GM19397 (cell line): Measurements from ENCODE around the gene GDPD4.

Experiments used
- ATAC-seq: cut with Tn5 transposase; IDR thresholded peaks from one replicate; pipeline ENCODE4 v1.9.1; 2021; ENCODE audit warnings: mild to moderate bottlenecking, moderate library complexity; ENCODE audit not compliant: unreplicated experiment

Gene GDPD4

DNA sequence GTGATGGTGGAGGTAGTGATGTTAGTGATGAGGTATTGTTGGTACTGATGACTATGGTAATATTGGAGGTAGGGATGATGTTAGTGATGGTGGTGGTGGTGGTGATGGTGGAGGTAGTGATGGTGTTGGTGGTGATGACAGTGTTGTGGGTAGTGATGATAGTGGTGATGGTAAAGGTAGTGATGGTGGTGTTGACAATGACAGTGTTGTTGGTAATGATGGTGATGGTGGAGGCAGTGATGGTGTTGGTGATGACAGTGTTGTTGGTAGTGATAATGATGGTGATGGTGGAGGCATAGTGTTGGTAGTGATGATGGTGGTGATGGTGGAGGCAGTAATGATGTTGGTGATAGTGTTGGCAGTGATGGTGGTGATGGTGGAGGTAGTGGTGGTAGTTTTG, 108.3 kb downstream of the GDPD4 start:
- no peak for ATAC-seq

GRCh38 chr11:77191823-77192495, 109.5 kb downstream of the GDPD4 start:
- no peak for ATAC-seq

DNA sequence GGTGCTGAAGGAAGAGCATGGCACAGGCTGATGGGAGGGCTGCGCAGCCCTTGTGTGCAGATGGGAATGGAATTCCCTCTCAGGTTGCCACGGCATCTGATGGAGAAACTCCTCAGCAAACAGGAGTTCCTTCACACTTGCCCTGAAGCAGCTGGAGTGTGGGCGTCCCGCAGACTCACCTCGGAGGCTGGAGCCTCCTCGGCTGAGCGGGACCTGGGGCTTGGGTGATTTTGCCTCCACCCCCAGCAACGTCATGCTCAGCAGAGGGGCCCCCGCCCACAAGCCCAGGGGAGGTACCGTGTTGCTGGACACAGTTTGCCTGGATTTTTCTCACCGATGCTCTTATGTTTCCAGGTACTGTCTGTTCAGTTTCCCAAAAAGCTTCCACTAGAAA, 110.1 kb downstream of the GDPD4 start:
- no peak for ATAC-seq

GRCh38 chr11:77190331-77191075, 111.0 kb downstream of the GDPD4 start:
- no peak for ATAC-seq

DNA sequence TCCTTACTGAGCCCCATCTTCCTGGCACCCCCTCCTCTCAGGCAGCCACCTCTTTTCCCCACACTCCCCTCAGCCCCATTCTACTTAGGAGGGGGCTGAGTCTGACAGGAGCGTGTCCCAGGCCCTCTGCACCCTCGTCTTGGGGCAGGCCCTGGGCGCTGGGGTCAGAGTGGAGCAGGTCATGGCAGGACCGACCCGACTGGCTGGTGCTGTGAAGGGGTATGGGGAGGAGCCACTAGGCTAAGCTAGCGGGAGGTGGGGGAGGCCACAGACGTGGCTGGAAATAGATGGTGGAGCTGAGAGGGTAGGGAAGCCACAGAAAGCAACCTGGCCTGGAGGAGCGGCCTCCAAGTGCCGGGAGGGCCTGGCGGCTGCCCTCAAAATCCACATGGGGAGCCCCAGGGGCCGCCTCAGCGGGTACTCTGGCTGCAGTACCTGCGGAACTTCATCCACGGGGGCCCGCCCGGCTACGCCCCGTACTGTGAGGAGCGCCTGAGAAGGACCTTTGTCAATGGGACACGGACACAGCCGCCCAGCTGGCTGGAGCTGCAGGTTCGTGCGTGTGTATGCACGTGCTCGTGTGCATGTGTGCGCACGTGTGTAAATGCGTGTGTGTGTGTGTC, 111.8 kb downstream of the GDPD4 start:
- no peak for ATAC-seq

DNA sequence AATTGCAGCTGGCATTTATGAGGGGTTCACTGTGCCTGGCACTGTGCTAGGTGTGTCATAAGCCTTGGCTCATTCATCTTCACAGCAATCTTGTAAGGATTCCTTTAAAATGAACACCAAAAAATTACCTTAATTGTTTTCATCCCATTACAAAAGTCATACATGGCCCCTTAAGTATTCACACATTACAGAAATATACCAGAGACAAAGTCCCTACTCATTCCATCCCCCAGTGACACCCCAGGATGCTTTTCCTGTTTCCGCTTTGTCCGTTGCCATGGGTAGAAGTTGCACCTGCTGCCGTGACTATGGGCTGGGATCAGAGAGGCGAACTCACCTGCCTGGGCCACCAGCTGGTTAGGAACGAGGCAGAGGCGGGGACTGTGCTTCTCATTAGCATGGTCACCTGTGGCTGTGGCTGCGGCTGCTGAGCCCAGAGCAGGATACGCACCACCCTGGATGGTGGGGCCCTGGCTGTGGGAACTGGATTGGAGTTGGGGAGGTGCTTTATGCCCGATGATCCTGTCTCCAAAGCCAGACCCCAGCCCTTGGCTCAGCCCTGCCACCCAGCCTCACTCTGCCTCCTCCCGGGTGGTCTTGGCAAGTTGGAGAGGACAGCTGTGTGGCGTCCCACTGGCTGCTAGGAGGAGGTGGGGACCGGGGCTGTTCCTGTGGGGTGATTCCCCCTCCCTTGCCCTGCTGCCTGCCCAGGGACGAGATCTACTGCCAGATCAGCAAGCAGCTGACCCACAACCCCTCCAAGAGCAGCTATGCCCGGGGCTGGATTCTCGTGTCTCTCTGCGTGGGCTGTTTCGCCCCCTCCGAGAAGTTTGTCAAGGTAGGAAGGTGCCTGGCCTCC, 112.6 kb downstream of the GDPD4 start:
- ATAC-seq: no peak

- no peak for ATAC-seq
Measured at GRCh38 chr11:77187776-77188632, 113.5 kb downstream of the GDPD4 start.

DNA sequence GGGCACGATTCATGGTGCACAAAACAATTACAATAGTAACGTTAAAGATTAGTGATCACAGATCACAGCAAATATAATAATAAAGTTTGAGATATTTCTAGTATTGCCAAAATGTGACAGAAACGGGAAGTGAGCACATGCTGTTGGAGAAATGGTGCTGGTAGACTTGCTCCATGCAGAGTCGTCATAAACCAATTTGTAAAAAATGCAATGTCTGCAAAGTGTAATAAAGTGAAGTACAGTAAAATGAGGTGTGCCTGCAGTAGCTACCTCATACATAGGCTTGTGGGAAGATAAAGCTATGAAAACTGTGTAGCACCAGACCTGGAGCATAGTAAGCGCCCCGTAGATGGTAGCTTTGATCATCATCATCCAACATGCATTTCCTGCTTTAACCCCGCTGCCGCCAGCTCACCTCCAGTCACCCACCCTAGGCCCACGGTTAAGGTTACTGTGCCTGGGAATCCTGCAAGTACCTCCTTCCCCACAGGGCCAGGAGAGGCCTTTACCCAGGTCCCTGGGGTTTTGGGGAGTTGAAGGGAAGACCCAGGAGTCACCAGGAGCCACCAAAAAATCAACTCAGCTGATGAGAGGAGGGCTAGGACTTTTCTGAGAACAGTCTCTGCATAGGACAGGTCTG, 114.3 kb downstream of the GDPD4 start:
- no peak for ATAC-seq

DNA sequence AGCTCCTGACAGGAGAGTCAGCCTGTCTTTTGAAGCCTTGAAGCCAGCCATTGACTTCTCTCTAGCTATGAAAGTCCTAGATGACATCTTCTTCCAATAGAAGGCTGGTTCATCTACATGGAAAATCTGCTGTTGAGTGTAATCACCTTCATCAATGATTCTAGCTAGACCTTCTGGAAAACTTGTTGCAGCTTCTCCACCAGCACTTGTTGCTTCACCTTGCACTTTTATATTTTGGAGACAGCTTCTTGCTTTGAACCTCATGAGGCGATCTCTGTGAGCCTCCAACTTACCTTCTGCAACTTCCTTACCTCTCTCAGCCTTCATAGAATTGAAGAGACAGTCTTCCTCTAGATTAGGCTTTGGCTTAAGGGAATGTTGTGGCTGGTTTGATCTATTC, 115.2 kb downstream of the GDPD4 start:
- no peak for ATAC-seq

DNA sequence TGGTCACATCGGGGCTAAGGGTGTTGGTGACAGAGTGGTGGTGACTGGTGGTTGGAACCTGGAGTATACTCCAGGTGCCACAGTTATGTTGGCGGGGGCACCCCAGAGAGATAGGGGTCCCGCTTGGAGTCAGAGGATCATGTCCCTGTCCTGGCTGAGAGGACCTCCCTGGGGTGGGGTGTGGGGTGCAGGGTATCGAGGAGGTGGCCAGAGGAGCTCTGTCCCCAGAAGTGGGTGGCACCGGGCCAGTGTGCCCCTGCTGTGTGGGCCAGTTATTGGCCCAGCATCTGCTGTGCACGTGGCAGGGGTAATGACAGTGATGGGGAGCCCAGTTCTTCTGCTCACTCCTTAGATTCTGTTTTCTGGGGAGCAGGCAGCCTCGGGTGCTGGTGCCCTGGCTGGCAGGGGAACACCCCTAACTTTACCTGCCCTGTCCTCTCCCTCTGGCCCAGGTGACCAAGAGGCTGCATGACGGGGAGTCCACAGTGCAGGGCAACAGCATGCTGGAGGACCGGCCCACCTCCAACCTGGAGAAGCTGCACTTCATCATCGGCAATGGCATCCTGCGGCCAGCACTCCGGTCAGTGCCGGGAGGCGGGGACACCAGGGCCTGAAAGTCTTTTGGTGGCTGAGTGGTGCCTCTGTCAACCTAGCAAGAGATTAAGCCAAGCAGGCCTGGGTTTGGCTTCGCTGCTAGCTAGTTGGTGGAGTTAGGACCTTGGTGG, 117.2 kb downstream of the GDPD4 start:
- ATAC-seq: no peak

DNA sequence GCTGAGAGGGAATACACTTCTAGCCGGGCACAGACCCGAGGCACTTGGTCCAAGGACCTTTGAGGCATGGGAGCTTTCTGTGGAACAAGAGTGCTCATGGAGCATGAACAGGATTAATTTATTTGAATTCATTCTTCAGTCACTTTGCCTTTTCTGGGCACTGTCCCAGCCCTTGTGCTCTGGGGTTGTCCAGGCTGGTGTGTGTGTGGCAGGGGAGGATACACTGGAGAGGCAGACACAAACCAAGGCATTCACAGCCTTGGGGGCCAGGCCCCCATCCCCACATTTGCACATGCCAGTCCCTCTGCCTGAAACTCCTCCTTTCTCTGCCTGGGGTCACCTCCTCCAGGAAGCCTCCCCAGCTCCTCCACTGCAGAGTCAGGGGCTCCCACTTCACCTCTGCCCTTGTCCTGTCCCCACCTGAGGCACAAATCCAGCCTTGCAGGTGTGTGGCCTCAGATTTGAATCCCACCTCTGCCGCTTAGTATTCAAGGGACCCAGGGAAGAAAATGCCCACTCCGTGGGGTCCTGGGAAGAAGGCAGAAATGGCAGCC, 118.0 kb downstream of the GDPD4 start:
- no peak for ATAC-seq

- ATAC-seq: no peak
Measured at GRCh38 chr11:77182542-77183430, 118.7 kb downstream of the GDPD4 start.

GRCh38 chr11:77181799-77182541, 119.5 kb downstream of the GDPD4 start:
- no peak for ATAC-seq

DNA sequence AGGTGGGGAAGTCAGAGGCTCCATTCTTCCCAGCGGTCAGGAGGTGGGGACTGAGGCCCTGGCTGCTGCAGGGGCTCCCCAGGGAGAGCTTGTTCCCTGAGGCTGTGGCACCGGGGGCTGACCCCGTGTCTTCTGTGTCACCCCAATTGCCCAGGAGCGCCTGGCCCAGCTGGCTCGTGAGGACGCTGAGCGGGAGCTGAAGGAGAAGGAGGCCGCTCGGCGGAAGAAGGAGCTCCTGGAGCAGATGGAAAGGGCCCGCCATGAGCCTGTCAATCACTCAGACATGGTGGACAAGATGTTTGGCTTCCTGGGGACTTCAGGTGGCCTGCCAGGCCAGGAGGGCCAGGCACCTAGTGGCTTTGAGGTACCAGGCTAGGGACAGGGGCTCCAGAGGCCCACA, 120.3 kb downstream of the GDPD4 start:
- no peak for ATAC-seq

GRCh38 chr11:77180346-77180745, 121.1 kb downstream of the GDPD4 start:
- no peak for ATAC-seq

GRCh38 chr11:77179681-77180080, 121.8 kb downstream of the GDPD4 start:
- ATAC-seq: no peak

DNA sequence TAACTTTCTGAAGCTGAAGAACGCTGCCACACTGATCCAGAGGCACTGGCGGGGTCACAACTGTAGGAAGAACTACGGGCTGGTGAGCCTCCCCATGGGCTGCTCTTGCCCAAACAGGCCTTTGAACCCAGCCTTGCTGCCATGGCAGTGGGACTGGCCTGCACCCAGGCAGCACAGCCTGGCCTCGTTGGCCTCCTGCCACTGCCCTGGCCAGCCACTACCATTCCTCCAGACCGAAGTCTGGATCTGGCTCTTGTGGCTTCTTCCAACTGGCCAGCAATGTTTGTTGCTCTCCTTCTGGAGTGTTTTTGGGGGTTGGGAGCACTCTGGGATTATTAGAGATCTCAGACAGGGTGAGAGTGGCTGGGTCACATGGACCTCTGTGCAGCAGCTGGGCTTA, 122.4 kb downstream of the GDPD4 start:
- ATAC-seq: no peak
